GM23338 (cell line): ENCODE data around the gene HNF4A. TPM values are rescaled to one million over a fixed set of nuclear protein-coding genes. Genes with fewer than 3 reads are reported as not detected.

Source experiments
- CREB1 ChIP-seq: fragments of 250-450 bp; sonication (Bioruptor Pico); IDR thresholded peaks from 2 replicates; pipeline ENCODE4 v1.5.0; 2020; ENCODE audit warnings: low read depth, mild to moderate bottlenecking, moderate library complexity
- ETS1 ChIP-seq: IDR thresholded peaks from 2 replicates; pipeline ENCODE4 v1.6.1; 2016; ENCODE audit warnings: antibody characterized with exemption
- NANOG ChIP-seq: IDR thresholded peaks from 2 replicates; pipeline ENCODE4 v1.6.1; 2016; ENCODE audit warnings: antibody characterized with exemption, borderline replicate concordance
- POLR2AphosphoS5 ChIP-seq: IDR thresholded peaks from 2 replicates; pipeline ENCODE4 v1.6.1; 2016; ENCODE audit warnings: antibody characterized with exemption, low read depth
- ZNF331 ChIP-seq: fragments of 250-450 bp; sonication (Bioruptor Pico); IDR thresholded peaks from 2 replicates; pipeline ENCODE4 v1.5.0; 2020; ENCODE audit warnings: low read depth, mild to moderate bottlenecking, moderate library complexity
- ZNF462 ChIP-seq: fragments of 250-450 bp; sonication (Bioruptor Pico); IDR thresholded peaks from 2 replicates; pipeline ENCODE4 v1.5.0; 2020; ENCODE audit warnings: mild to moderate bottlenecking, moderate library complexity
- polyA plus RNA-seq: library from polyadenylated mRNA; unstranded; fragments of >200 nt; fragmentation: Nextera tagmentation; extraction: Ambion mirVana; gene quantifications from 2 replicates; pipeline ENCODE4 v1.2.1, GENCODE V29; 2016
- total RNA-seq: library from RNA; depleted of rRNA; stranded (reverse); fragments of >200 nt; shearing (Covaris generic); gene quantifications from 2 replicates; pipeline ENCODE4 v1.2.3, GENCODE V29; 2014

The HNF4A gene
- total and polyA plus RNA-seq, 2 experiments from 2014 or later, result not detected

- TF ChIP-seq ZNF462 (CRISPR knock-in tag) (no peak), POLR2AphosphoS5 (no peak), NANOG (no peak), ZNF331 (no peak), CREB1 (CRISPR knock-in tag) (no peak), ETS1 (no peak)
Observed at GRCh38 chr20:44432618-44433577, 77.4 kb downstream of the HNF4A start (continued).
